BLaER1 treated with 17β-estradiol and CSF1 and Interleukin-3, amounts not matched to agents 10 nM and 100 nM (cell line): Measurements from ENCODE around the gene FBXO45.
A peak's percentile ranks its signal among the peaks of the same experiment; 100 is the strongest.
"Not testable (repeated sequence)": the region's sequence is repeated elsewhere in the genome, so short reads cannot be mapped to it uniquely, and the experiment has no call there.

Source experiments
- H3K27ac ChIP-seq, 11 experiments: shearing (Covaris generic); formaldehyde crosslinking; 2 replicates each; pipeline ENCODE4 v1.8.1; 2022
- H3K27me3 ChIP-seq, 11 experiments: shearing (Covaris generic); formaldehyde crosslinking; 2 replicates each; pipeline ENCODE4 v1.8.1; 2022
- H3K36me3 ChIP-seq, 11 experiments: shearing (Covaris generic); formaldehyde crosslinking; 2 replicates each; pipeline ENCODE4 v1.8.1; 2022
- H3K4me1 ChIP-seq, 10 experiments: shearing (Covaris generic); formaldehyde crosslinking; 2 replicates each; pipeline ENCODE4 v1.8.1; 2022
- H3K4me2 ChIP-seq, 11 experiments: shearing (Covaris generic); formaldehyde crosslinking; 2 replicates each; pipeline ENCODE4 v1.8.1; 2022
- H3K4me3 ChIP-seq, 10 experiments: shearing (Covaris generic); formaldehyde crosslinking; 2 replicates each; pipeline ENCODE4 v1.8.1; 2022
- H3K9ac ChIP-seq, 11 experiments: shearing (Covaris generic); formaldehyde crosslinking; 2 replicates each; pipeline ENCODE4 v1.8.1; 2022
- H3K9me3 ChIP-seq, 11 experiments: shearing (Covaris generic); formaldehyde crosslinking; replicated peaks in 1 of 11; 2 replicates each; pipeline ENCODE4 v1.8.1; 2022
- H4K20me1 ChIP-seq, 11 experiments: shearing (Covaris generic); formaldehyde crosslinking; 2 replicates each; pipeline ENCODE4 v1.8.1; 2022
- Cebpa-rat ChIP-seq, 11 experiments: shearing (Covaris generic); IDR thresholded peaks; 2 replicates each; pipeline ENCODE4 v1.8.1; 2022

The FBXO45 gene

DNA sequence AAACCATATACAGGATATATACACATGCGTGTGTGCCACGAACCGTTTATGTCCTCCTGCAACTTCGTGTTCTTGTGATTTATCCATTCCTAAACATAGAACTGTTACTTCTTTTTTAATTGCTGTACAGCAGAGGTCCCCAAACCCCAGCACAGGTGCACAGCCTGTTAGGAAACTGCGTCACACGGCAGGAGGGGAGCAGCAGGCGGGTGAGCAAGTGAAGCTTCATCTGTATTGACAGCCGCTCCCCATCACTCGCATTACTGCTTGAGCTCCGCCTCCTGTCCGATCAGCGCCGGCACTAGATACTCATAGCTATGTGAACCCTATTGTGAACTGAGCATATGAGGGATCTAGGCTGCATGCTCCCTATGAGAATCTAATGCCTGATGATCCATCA lies 36.1 kb downstream of the FBXO45 start:
- no peak overlapping the region; a peak in 1 of 22 replicates for H3K9ac ChIP-seq
- no peaks in the 10 kb centered on the region for H4K20me1 ChIP-seq
- H3K36me3 ChIP-seq, result no peaks in the 10 kb centered on the region
- no peak overlapping the region for H3K4me3 ChIP-seq
- H3K27ac ChIP-seq, result no peak overlapping the region
- H3K9me3 ChIP-seq, result no peaks in the 10 kb centered on the region
- peaks cover 2 to 22% (median 12%) of the 10 kb centered on the region in 10 experiments for H3K4me1 ChIP-seq
- TF ChIP-seq Cebpa-rat (IDR thresholded peaks at IDR 0.05), result no peak
- H3K27me3 ChIP-seq, result no peaks in the 10 kb centered on the region
- H3K4me2 ChIP-seq, result peak overlapping the region in 8 of 11 experiments; percentile 28 to 54 (median 46); a peak in 15 of 22 replicates

- 0 out of 22 replicates have a peak overlapping the region, but pooled peaks of 1 of the 11 experiments have one; percentile 17 for H3K9ac ChIP-seq
- TF ChIP-seq Cebpa-rat (IDR thresholded peaks at IDR 0.05), result no peak
- H3K4me3 ChIP-seq, result no peak overlapping the region
- peak overlapping the region in 1 of 11 experiments; percentile 66; a peak in 1 of 22 replicates for H3K4me2 ChIP-seq
- H3K36me3 ChIP-seq, result no peaks in the 10 kb centered on the region
- H4K20me1 ChIP-seq, result no peaks in the 10 kb centered on the region
- peaks cover 34 to 47% (median 42%) of the 10 kb centered on the region in 10 experiments for H3K4me1 ChIP-seq
- no peak overlapping the region for H3K27ac ChIP-seq
- no peaks in the 10 kb centered on the region for H3K9me3 ChIP-seq
- H3K27me3 ChIP-seq, result no peaks in the 10 kb centered on the region
Observed at GRCh38 chr3:196608693-196609092, 40.2 kb downstream of the FBXO45 start.

- peak overlapping the region; percentile 5 to 71 (median 61); a peak in 21 of 22 replicates for H3K27ac ChIP-seq
- no peaks in the 10 kb centered on the region for H3K9me3 ChIP-seq
- no peaks in the 10 kb centered on the region for H3K27me3 ChIP-seq
- H3K9ac ChIP-seq, result peak overlapping the region in 8 of 11 experiments; percentile 22 to 53 (median 46); a peak in 14 of 22 replicates
- peak overlapping the region in 2 of 10 experiments; percentile 23 to 41; a peak in 3 of 20 replicates for H3K4me3 ChIP-seq
- peaks cover 34 to 41% (median 36%) of the 10 kb centered on the region in 10 experiments for H3K4me1 ChIP-seq
- no peaks in the 10 kb centered on the region for H3K36me3 ChIP-seq
- H4K20me1 ChIP-seq, result no peaks in the 10 kb centered on the region
- TF ChIP-seq Cebpa-rat (IDR thresholded peaks at IDR 0.05), result no peak
- H3K4me2 ChIP-seq, result peak overlapping the region; percentile 51 to 80 (median 72)
Observed at GRCh38 chr3:196609343-196609775, 40.9 kb downstream of the FBXO45 start.

GRCh38 chr3:196609805-196610515 lies 41.5 kb downstream of the FBXO45 start:
- H3K4me3 ChIP-seq, result peak overlapping the region in 2 of 10 experiments; percentile 23 to 41; a peak in 3 of 20 replicates
- peak overlapping the region; percentile 51 to 80 (median 72) for H3K4me2 ChIP-seq
- TF ChIP-seq Cebpa-rat (IDR thresholded peaks at IDR 0.05), result no peak
- peak overlapping the region; percentile 5 to 71 (median 61); a peak in 21 of 22 replicates for H3K27ac ChIP-seq
- H3K9ac ChIP-seq, result peak overlapping the region in 8 of 11 experiments; percentile 22 to 53 (median 46); a peak in 15 of 22 replicates
- peaks cover 29 to 41% (median 33%) of the 10 kb centered on the region in 10 experiments for H3K4me1 ChIP-seq
- H3K36me3 ChIP-seq, result no peaks in the 10 kb centered on the region
- no peaks in the 10 kb centered on the region for H4K20me1 ChIP-seq
- H3K27me3 ChIP-seq, result no peaks in the 10 kb centered on the region
- no peaks in the 10 kb centered on the region for H3K9me3 ChIP-seq

DNA sequence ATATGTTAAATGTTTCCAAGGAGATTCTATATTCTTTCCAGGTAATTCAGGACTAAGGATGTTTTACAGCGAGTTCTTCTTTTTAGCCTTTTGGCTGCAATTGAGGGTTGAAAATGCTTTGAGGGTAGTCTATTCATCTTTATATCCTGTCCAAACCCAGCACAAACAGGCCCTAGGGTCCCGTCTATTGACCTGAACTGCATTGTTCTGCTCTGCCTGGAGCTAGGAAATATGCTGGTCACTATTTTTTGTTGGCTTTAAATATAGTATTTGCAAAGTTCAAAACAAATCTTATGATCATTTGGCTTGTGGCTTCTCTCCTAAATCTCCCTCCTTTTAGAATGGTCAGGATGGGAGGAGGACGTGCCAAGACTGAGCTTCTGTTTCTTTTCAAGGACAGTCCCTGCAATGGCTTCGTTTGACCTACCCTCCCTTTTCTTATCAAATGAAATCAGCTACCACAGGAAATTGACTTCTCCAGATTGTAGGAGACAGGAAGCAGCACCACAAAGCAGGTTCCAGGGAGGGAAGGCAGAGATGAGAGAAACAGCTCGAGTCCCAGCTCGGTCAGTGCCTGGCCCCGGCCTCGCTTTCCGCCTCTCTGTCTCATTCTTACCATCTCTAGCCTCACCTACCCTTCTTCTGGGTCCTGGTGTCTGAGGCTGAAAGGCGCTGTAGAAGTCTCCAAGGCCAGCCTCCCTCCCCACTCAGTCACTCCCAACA lies 43.5 kb downstream of the FBXO45 start:
- no peaks in the 10 kb centered on the region for H4K20me1 ChIP-seq
- H3K4me2 ChIP-seq, result peak overlapping the region; percentile 50 to 88 (median 70)
- H3K4me3 ChIP-seq, result no peak overlapping the region
- no peak for TF ChIP-seq Cebpa-rat (IDR thresholded peaks at IDR 0.05)
- H3K9me3 ChIP-seq, result no peaks in the 10 kb centered on the region
- peak overlapping the region in 9 of 11 experiments; percentile 17 to 63 (median 39); a peak in 14 of 22 replicates for H3K27ac ChIP-seq
- no peaks in the 10 kb centered on the region for H3K36me3 ChIP-seq
- peak overlapping the region in 6 of 11 experiments; percentile 5 to 35 (median 22); a peak in 5 of 22 replicates for H3K9ac ChIP-seq
- peaks cover 30 to 49% (median 36%) of the 10 kb centered on the region in 10 experiments for H3K4me1 ChIP-seq
- H3K27me3 ChIP-seq, result no peaks in the 10 kb centered on the region

DNA sequence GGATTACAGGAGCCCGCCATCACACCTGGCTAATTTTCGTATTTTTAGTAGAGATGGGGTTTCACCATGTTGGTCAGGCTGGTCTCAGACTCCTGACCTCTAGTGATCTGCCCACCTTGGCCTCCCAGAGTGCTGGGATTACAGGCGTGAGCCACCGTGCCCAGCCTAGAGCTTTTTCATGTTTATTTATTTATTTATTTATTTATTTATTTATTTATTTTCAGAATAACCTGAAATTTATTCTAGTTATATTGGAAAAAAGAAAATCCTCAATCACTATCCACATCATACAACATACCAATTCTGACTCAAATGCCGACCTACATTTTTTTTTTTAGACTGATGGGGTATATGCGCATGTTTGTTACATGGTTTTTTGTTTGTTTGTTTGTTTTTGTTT lies 46.8 kb downstream of the FBXO45 start:
- H4K20me1 ChIP-seq, H3K36me3 ChIP-seq, H3K4me3 ChIP-seq, H3K27ac ChIP-seq, H3K9me3 ChIP-seq, H3K9ac ChIP-seq, H3K27me3 ChIP-seq, H3K4me2 ChIP-seq: not testable (repeated sequence)
- peaks cover 26 to 52% (median 35%) of the 10 kb centered on the region in 10 experiments for H3K4me1 ChIP-seq

- no peak for TF ChIP-seq Cebpa-rat (IDR thresholded peaks at IDR 0.05)
- Histone ChIP-seq H3K4me2 (peak overlapping the region in 9 of 11 experiments; percentile 22 to 53 (median 35); a peak in 17 of 22 replicates), H4K20me1 (no peaks in the 10 kb centered on the region), H3K27me3 (no peaks in the 10 kb centered on the region), H3K9me3 (no peaks in the 10 kb centered on the region), H3K9ac (peak overlapping the region; percentile 7 to 59 (median 28); a peak in 10 of 22 replicates), H3K27ac (peak overlapping the region in 10 of 11 experiments; percentile 26 to 56 (median 52); a peak in 17 of 22 replicates), H3K4me3 (no peak overlapping the region), H3K36me3 (no peaks in the 10 kb centered on the region), H3K4me1 (peaks cover 13 to 34% (median 19%) of the 10 kb centered on the region in 10 experiments)
Observed at GRCh38 chr3:196617256-196617655, 48.8 kb downstream of the FBXO45 start.

- H3K36me3 ChIP-seq, result no peaks in the 10 kb centered on the region
- no peak for TF ChIP-seq Cebpa-rat (IDR thresholded peaks at IDR 0.05)
- no peaks in the 10 kb centered on the region for H4K20me1 ChIP-seq
- peaks cover 18 to 40% (median 25%) of the 10 kb centered on the region in 10 experiments for H3K4me1 ChIP-seq
- H3K4me3 ChIP-seq, result no peak overlapping the region
- no peak overlapping the region for H3K4me2 ChIP-seq
- no peak overlapping the region for H3K27ac ChIP-seq
- no peak overlapping the region for H3K9ac ChIP-seq
- no peaks in the 10 kb centered on the region for H3K9me3 ChIP-seq
- no peaks in the 10 kb centered on the region for H3K27me3 ChIP-seq
Observed at GRCh38 chr3:196619223-196619622, 50.8 kb downstream of the FBXO45 start.

DNA sequence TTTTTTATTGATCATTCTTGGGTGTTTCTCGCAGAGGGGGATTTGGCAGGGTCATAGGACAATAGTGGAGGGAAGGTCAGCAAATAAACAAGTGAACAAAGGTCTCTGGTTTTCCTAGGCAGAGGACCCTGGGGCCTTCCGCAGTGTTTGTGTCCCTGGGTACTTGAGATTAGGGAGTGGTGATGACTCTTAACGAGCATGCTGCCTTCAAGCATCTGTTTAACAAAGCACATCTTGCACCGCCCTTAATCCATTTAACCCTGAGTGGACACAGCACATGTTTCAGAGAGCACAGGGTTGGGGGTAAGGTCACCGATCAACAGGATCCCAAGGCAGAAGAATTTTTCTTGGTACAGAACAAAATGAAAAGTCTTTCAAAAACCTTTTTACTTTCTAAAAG lies 51.2 kb downstream of the FBXO45 start:
- H3K4me3 ChIP-seq, H3K9ac ChIP-seq, H3K27me3 ChIP-seq, H3K36me3 ChIP-seq, H3K4me2 ChIP-seq, H4K20me1 ChIP-seq, H3K27ac ChIP-seq, H3K9me3 ChIP-seq: not testable (repeated sequence)
- peaks cover 22 to 45% (median 30%) of the 10 kb centered on the region in 10 experiments for H3K4me1 ChIP-seq
